HepG2 (cell line): ENCODE results near the gene SLC22A23. TPM values are rescaled to one million over a fixed set of nuclear protein-coding genes. Genes with fewer than 3 reads are reported as not detected.

ENCODE experiments used
- ASH2L ChIP-seq: fragments of 300-600, 200-600 bp; sonication (generic); IDR thresholded peaks from 2 replicates; pipeline ENCODE4 v1.7.0; 2017; ENCODE audit warnings: low read depth, mild to moderate bottlenecking, moderate library complexity, mixed read lengths, low read length; ENCODE audit not compliant: insufficient read length
- CREB1 ChIP-seq, 2 experiments: fragments of 450-650 bp in 1 of 2; IDR thresholded peaks; 2 replicates each; pipeline ENCODE4 v1.6.1; 2016 to 2017; ENCODE audit warnings: control low read depth in 1 of 2, mild to moderate bottlenecking in 1 of 2, missing compliant biosample characterization in 1 of 2, missing genetic modification characterization in 1 of 2
- EEA1 ChIP-seq: sonication (generic); formaldehyde crosslinking; IDR thresholded peaks from 2 replicates; pipeline ENCODE4 v1.5.1; 2020; ENCODE audit warnings: mild to moderate bottlenecking, missing genetic modification reagents, borderline replicate concordance
- HHEX ChIP-seq: IDR thresholded peaks from 2 replicates; pipeline ENCODE4 v1.6.1; 2016; ENCODE audit warnings: control low read depth
- LCORL ChIP-seq, 2 experiments: fragments of 450-650 bp in 1 of 2; sonication (generic) in 1 of 2; formaldehyde crosslinking in 1 of 2; IDR thresholded peaks; 2 replicates each; pipeline versions ENCODE4 v1.5.0 to v1.6.1; 2017 to 2020; ENCODE audit warnings: antibody characterized with exemption in 1 of 2, missing genetic modification reagents in 1 of 2
- MIXL1 ChIP-seq: IDR thresholded peaks from 2 replicates; pipeline ENCODE4 v1.6.1; 2016
- NFATC3 ChIP-seq: sonication (generic); formaldehyde crosslinking; IDR thresholded peaks from 2 replicates; pipeline ENCODE4 v1.5.1; 2020; ENCODE audit warnings: mild to moderate bottlenecking, missing genetic modification reagents
- NONO ChIP-seq, 2 experiments: fragments of 450-650 bp in 1 of 2; sonication (generic) in 1 of 2; formaldehyde crosslinking in 1 of 2; IDR thresholded peaks in 1 of 2; conservative IDR thresholded peaks in 1 of 2; 2 replicates each; pipeline versions ENCODE4 v1.6.1 to v1.8.0; 2017 to 2022; ENCODE audit warnings: mild to moderate bottlenecking in 1 of 2, missing genetic modification reagents in 1 of 2, moderate library complexity in 1 of 2
- NR3C1 ChIP-seq: sonication (generic); formaldehyde crosslinking; IDR thresholded peaks from 2 replicates; pipeline ENCODE4 v1.4.0; 2020; ENCODE audit warnings: missing genetic modification reagents
- PTBP1 ChIP-seq: fragments of 200-400 bp; formaldehyde crosslinking; IDR thresholded peaks from 2 replicates; pipeline ENCODE4 v1.6.1; 2018; ENCODE audit warnings: low read length, low read depth; ENCODE audit not compliant: poor library complexity, severe bottlenecking
- TCF12 ChIP-seq, 2 experiments: fragments of 450-650 bp in 1 of 2; sonication (generic) in 1 of 2; formaldehyde crosslinking in 1 of 2; IDR thresholded peaks; 2 replicates each; pipeline versions ENCODE4 v1.6.1 to v1.8.0; 2017 to 2022; ENCODE audit warnings: antibody characterized with exemption in 1 of 2, mild to moderate bottlenecking in 1 of 2, missing genetic modification reagents in 1 of 2, moderate library complexity in 1 of 2
- ZFP36 ChIP-seq: fragments of 150-350 bp; IDR thresholded peaks from 2 replicates; pipeline ENCODE4 v1.6.1; 2018; ENCODE audit warnings: borderline replicate concordance, low read length, low read depth; ENCODE audit not compliant: partially characterized antibody
- ZMYM2 ChIP-seq: sonication (generic); formaldehyde crosslinking; IDR thresholded peaks from 2 replicates; pipeline ENCODE4 v1.8.0; 2022; ENCODE audit warnings: mild to moderate bottlenecking, missing genetic modification reagents
- ZNF253 ChIP-seq: sonication (generic); formaldehyde crosslinking; IDR thresholded peaks from 2 replicates; pipeline ENCODE4 v1.8.0; 2022; ENCODE audit warnings: mild to moderate bottlenecking, missing genetic modification reagents, borderline replicate concordance
- ZNF350 ChIP-seq: sonication (generic); formaldehyde crosslinking; IDR thresholded peaks from 2 replicates; pipeline ENCODE4 v1.4.0; 2020; ENCODE audit warnings: mild to moderate bottlenecking, low read depth, missing genetic modification reagents, borderline replicate concordance
- ZNF382 ChIP-seq: sonication (generic); formaldehyde crosslinking; IDR thresholded peaks from 2 replicates; pipeline ENCODE4 v1.5.0; 2020; ENCODE audit warnings: missing genetic modification reagents, mild to moderate bottlenecking, borderline replicate concordance
- ZNF496 ChIP-seq: sonication (generic); formaldehyde crosslinking; IDR thresholded peaks from 2 replicates; pipeline ENCODE4 v1.8.1; 2023; ENCODE audit warnings: mild to moderate bottlenecking, moderate library complexity, missing genetic modification reagents; ENCODE audit not compliant: insufficient replicate concordance
- ZNF550 ChIP-seq: sonication (generic); formaldehyde crosslinking; IDR thresholded peaks from 2 replicates; pipeline ENCODE4 v1.4.0; 2020; ENCODE audit warnings: mild to moderate bottlenecking, missing genetic modification reagents, borderline replicate concordance
- ZNF607 ChIP-seq: sonication (generic); formaldehyde crosslinking; IDR thresholded peaks from 2 replicates; pipeline ENCODE4 v1.5.1; 2020; ENCODE audit warnings: missing genetic modification reagents, mild to moderate bottlenecking, borderline replicate concordance
- polyA plus RNA-seq, 8 experiments: library from polyadenylated mRNA; depleted of rRNA in 3 of 8; stranded (reverse) in 7 of 8; unstranded in 1 of 8; fragments of >200 nt; fragmentation: Illumina TruSeq in 4 of 8; extraction: Trizol in 4 of 8; gene quantifications; 2 replicates each; pipeline versions ENCODE4 v1.2.1 to v1.2.3, GENCODE V29; 2011 to 2016; ENCODE audit warnings: low read depth in 4 of 8, missing spikeins in 1 of 8, mixed read lengths in 1 of 8; ENCODE audit not compliant: insufficient read depth in 1 of 8
- total RNA-seq, 5 experiments: library from RNA; depleted of rRNA; stranded (reverse); fragments of >200 nt; fragmentation: Illumina TruSeq; extraction: Trizol; gene quantifications; 2 replicates each; pipeline ENCODE4 v1.2.3, GENCODE V29; 2016; ENCODE audit warnings: low read depth in 1 of 5
- TF ChIP-seq, protein P1 (sequence below): sonication (generic); formaldehyde crosslinking; IDR thresholded peaks from 2 replicates; pipeline ENCODE4 v1.4.0; 2020; ENCODE audit warnings: mild to moderate bottlenecking, missing genetic modification reagents

SLC22A23 gene
- total and polyA plus RNA-seq, 2 of the 13 experiments (the other 11 are each of a cell fraction or from before 2014, with no cell fraction given) = 11.8 to 17.5 TPM

DNA sequence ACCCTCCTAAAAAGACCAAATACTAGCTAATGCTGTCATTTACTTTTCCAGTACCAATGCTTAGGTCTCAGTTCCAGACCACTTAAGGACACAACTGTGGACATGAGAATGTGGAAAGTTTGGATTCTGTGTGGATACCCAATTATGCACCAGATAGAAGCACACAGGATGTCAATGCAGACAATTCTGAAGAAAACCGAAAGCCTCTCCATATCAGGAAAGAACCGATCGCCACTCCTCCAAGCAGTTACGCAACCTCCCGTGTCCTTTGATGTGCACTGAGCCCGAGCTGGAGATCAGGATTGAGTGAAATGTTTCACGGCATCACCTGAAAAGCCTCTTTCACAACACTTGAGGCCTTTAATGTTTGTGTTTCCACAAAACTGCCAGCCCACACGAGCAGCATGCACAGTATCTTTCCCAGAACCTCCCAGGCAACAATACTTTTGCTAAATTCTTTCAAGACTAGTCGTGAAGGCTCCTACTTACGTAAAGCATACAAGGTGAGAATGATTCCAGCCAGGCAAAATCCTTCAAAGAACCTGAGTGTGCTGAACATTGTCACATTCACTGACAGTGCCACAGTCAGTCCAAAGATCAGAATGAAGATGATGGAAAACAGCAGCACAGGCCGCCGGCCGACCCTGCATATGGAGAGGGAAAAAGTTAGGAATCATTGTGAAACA, 47.0 kb downstream of the SLC22A23 start (continued):
- TF ChIP-seq ZNF607 (CRISPR knock-in tag) (peak; percentile 92; the same call in 1 of the 2 replicates), ZNF253 (0 out of 2 replicates have a peak, but pooled peaks have one; percentile 50), ZFP36 (peak; percentile 8), HHEX (peak; percentile 74), EEA1 (CRISPR knock-in tag) (no peak), NFATC3 (peak; percentile 94; the same call in 1 of the 2 replicates), ZNF382 (CRISPR knock-in tag) (no peak), ZNF350 (peak; percentile 98), ASH2L (peak; percentile 99), LCORL (IDR thresholded peaks at IDR 0.05) (no peak; the same call in 1 of the 2 replicates), LCORL (CRISPR knock-in tag; IDR thresholded peaks at IDR 0.05) (peak; percentile 85), NR3C1 (CRISPR knock-in tag) (no peak), ZMYM2 (CRISPR knock-in tag) (peak; percentile 57; the same call in 1 of the 2 replicates), NONO (IDR thresholded peaks at IDR 0.05) (no peak), NONO (CRISPR knock-in tag; conservative IDR thresholded peaks at IDR 0.05) (peak; percentile 94), MIXL1 (CRISPR knock-in tag) (peak; percentile 93), CREB1 (IDR thresholded peaks at IDR 0.05) (no peak), CREB1 (CRISPR knock-in tag; IDR thresholded peaks at IDR 0.05) (peak; percentile 83; the same call in 1 of the 2 replicates), ZNF496 (CRISPR knock-in tag) (no peak), TCF12 (IDR thresholded peaks at IDR 0.05) (no peak), TCF12 (CRISPR knock-in tag; IDR thresholded peaks at IDR 0.05) (peak; percentile 98), ZNF550 (CRISPR knock-in tag) (no peak), PTBP1 (no peak)
- TF ChIP-seq, protein P1, sequence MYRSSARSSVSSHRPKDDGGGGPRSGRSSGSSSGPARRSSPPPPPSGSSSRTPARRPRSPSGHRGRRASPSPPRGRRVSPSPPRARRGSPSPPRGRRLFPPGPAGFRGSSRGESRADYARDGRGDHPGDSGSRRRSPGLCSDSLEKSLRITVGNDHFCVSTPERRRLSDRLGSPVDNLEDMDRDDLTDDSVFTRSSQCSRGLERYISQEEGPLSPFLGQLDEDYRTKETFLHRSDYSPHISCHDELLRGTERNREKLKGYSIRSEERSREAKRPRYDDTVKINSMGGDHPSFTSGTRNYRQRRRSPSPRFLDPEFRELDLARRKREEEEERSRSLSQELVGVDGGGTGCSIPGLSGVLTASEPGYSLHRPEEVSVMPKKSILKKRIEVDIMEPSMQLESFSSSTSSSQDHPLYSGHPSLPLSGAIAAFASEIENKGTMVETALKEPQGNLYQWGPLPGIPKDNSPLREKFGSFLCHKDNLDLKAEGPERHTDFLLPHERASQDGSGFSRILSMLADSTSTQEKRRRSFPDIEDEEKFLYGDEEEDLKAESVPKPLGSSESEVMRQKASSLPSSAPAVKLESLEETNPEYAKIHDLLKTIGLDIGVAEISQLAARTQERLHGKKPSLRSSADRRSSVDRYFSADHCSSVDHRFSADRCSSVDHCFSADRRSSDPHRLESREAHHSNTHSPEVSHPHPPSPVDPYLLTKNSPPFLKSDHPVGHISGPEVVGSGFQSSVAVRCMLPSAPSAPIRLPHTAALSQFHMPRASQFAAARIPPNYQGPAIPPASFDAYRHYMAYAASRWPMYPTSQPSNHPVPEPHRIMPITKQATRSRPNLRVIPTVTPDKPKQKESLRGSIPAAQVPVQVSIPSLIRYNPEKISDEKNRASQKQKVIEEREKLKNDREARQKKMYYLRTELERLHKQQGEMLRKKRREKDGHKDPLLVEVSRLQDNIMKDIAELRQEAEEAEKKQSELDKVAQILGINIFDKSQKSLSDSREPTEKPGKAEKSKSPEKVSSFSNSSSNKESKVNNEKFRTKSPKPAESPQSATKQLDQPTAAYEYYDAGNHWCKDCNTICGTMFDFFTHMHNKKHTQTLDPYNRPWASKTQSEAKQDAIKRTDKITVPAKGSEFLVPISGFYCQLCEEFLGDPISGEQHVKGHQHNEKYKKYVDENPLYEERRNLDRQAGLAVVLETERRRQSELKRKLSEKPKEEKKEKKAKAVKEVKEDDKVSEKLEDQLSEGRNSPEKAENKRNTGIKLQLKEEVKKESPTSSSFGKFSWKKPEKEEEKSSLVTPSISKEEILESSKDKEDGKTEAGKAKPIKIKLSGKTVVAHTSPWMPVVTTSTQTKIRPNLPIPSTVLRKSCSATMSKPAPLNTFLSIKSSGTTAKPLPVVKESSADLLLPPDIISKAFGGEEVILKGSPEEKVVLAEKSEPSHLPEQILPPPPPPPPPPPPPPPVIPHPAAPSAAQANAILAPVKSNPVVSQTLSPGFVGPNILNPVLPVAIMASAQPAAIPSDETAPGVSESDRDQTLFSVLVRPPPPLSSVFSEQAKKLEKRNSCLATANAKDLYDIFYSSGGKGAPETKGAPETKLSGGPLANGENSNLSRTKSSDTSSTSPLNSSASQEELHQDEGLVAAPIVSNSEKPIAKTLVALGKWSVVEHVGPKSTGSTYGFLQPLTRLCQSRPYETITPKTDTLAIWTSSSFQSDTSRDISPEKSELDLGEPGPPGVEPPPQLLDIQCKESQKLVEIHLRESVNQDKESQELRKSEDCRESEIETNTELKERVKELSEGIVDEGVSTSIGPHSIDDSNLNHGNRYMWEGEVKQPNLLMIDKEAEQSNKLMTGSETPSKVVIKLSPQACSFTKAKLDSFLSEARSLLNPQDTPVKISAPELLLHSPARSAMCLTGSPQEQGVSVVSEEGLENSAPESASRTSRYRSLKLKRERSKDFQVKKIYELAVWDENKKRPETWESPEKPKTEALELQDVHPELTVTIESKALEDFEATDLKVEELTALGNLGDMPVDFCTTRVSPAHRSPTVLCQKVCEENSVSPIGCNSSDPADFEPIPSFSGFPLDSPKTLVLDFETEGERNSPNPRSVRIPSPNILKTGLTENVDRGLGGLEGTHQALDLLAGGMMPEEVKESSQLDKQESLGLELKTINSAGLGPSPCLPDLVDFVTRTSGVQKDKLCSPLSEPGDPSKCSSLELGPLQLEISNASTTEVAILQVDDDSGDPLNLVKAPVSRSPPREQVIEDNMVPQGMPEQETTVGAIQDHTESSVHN = 0 out of 2 replicates have a peak, but pooled peaks have one; percentile 67
